ENCODE data around the gene GREM2. TPM values are rescaled to one million over a fixed set of nuclear protein-coding genes. Genes with fewer than 3 reads are reported as not detected.
A peak's percentile ranks its signal among the peaks of the same experiment; 100 is the strongest.

The GREM2 gene
- total RNA-seq, 1 experiment from 2014 or later: 0.17 TPM

- TF ChIP-seq ZNF425 (CRISPR knock-in tag; conservative IDR thresholded peaks at IDR 0.05) (no peak), CDX4 (CRISPR knock-in tag; IDR thresholded peaks at IDR 0.05; ENCODE audit: borderline replicate concordance) (no peak)
These were observed 856 bp upstream of the GREM2 start (continued) for GRCh38 chr1:240612811-240613210.

- ChIA-PET CTCF (interaction anchor here (1.0 kb wide), 1 partner anchor 72 kb away, joined by 3 read pairs; no protein-coding TSS in a partner anchor), POLR2A (no interaction called here)
- no peak overlapping the region for H3K27ac Mint-ChIP-seq
- TF ChIP-seq ATF1 (CRISPR knock-in tag; IDR thresholded peaks at IDR 0.05) (no peak), NFE2L1 (CRISPR knock-in tag; IDR thresholded peaks at IDR 0.05) (no peak), HMGA2 (CRISPR knock-in tag; IDR thresholded peaks at IDR 0.05) (no peak), STAT6 (CRISPR knock-in tag; conservative IDR thresholded peaks at IDR 0.05; ENCODE audit: low read depth) (no peak), NR2C2 (CRISPR knock-in tag; IDR thresholded peaks at IDR 0.05) (no peak), ZSCAN18 (CRISPR knock-in tag; IDR thresholded peaks at IDR 0.05) (no peak), NR1H2 (CRISPR knock-in tag; IDR thresholded peaks at IDR 0.05) (no peak), GABPB1 (CRISPR knock-in tag; IDR thresholded peaks at IDR 0.05) (no peak), ZNF121 (CRISPR knock-in tag; IDR thresholded peaks at IDR 0.05) (no peak), ZNF232 (CRISPR knock-in tag; IDR thresholded peaks at IDR 0.05) (no peak), ZNF219 (CRISPR knock-in tag; IDR thresholded peaks at IDR 0.05; ENCODE audit: borderline replicate concordance) (no peak), NR3C1 (CRISPR knock-in tag; conservative IDR thresholded peaks at IDR 0.05; ENCODE audit: low read depth) (no peak), ATF2 (CRISPR knock-in tag; IDR thresholded peaks at IDR 0.05; ENCODE audit: borderline replicate concordance, low read depth) (no peak)
- no peaks in the 10 kb centered on the region for H3K9me3 Mint-ChIP-seq
- peaks cover 55% of the 10 kb centered on the region for H3K4me1 Mint-ChIP-seq
- peak overlapping the region; percentile 79 for H3K4me3 Mint-ChIP-seq
- ATAC-seq: no peak
- H3K36me3 Mint-ChIP-seq: no peaks in the 10 kb centered on the region
- DNase-seq (ENCODE audit: low spot score): no peak
- H3K27me3 Mint-ChIP-seq (ENCODE audit: low read depth): peaks cover 22% of the 10 kb centered on the region
These were observed 732 bp downstream of the GREM2 start for GRCh38 chr1:240611228-240611618.

- CTCF ChIA-PET: no interaction called here
- H3K27me3 Mint-ChIP-seq (ENCODE audit: low read depth): peaks cover 22% of the 10 kb centered on the region
- no peak for ATAC-seq
- no peak for TF ChIP-seq ZNF281 (CRISPR knock-in tag; IDR thresholded peaks at IDR 0.05)
- no peak for TF ChIP-seq FOXP1 (CRISPR knock-in tag; IDR thresholded peaks at IDR 0.05; ENCODE audit: borderline replicate concordance)
- no peak for TF ChIP-seq PRRX2 (CRISPR knock-in tag; IDR thresholded peaks at IDR 0.05)
- TF ChIP-seq ATF2 (CRISPR knock-in tag; IDR thresholded peaks at IDR 0.05; ENCODE audit: borderline replicate concordance, low read depth): no peak
- TF ChIP-seq PREB (CRISPR knock-in tag; IDR thresholded peaks at IDR 0.05; ENCODE audit: borderline replicate concordance): no peak
These were observed 1.3 kb downstream of the GREM2 start for GRCh38 chr1:240610636-240611035.

More at GRCh38 chr1:240610636-240611035, 1.3 kb downstream of the GREM2 start:
- Mint-ChIP-seq H3K4me1 (peaks cover 55% of the 10 kb centered on the region), H3K9me3 (no peaks in the 10 kb centered on the region), H3K36me3 (no peaks in the 10 kb centered on the region), H3K4me3 (no peak overlapping the region; the same call in 1 of the 2 replicates), H3K27ac (no peak overlapping the region)
- POLR2A ChIA-PET: no interaction called here
- no peak for DNase-seq (ENCODE audit: low spot score)

Data from WTC11 (cell line).